ENCODE data around the gene S100A6.

DNA sequence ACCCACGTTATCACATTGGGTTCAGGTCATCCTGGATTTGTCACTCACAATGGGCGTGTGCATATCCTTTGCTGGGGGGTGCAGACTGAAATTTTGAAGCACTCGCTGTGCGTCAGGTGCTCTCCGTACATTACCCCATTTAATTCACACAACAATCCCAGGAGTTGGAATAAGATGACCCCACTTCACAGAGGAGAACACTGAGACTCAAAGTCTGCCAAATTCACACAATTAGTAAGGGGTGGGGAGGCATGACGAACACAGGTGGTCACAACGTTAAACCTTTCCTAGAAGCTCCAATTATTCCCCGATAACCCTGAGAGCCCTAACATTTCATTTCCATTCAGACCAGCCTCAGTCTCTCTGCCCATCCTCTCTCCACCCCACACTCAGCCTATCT, 33.7 kb upstream of the S100A6 start:
- TF ChIP-seq, protein P1, sequence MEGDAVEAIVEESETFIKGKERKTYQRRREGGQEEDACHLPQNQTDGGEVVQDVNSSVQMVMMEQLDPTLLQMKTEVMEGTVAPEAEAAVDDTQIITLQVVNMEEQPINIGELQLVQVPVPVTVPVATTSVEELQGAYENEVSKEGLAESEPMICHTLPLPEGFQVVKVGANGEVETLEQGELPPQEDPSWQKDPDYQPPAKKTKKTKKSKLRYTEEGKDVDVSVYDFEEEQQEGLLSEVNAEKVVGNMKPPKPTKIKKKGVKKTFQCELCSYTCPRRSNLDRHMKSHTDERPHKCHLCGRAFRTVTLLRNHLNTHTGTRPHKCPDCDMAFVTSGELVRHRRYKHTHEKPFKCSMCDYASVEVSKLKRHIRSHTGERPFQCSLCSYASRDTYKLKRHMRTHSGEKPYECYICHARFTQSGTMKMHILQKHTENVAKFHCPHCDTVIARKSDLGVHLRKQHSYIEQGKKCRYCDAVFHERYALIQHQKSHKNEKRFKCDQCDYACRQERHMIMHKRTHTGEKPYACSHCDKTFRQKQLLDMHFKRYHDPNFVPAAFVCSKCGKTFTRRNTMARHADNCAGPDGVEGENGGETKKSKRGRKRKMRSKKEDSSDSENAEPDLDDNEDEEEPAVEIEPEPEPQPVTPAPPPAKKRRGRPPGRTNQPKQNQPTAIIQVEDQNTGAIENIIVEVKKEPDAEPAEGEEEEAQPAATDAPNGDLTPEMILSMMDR (conservative IDR thresholded peaks at IDR 0.05; ENCODE audit: low read depth, low read length) = no peak
- no peak for TF ChIP-seq EZH2 (IDR thresholded peaks at IDR 0.05; ENCODE audit: low read length, unreplicated experiment)
